Measurements from ENCODE around the gene KIF21B.
"Not testable (repeated sequence)": the region's sequence is repeated elsewhere in the genome, so short reads cannot be mapped to it uniquely, and the experiment has no call there.

The KIF21B gene

DNA sequence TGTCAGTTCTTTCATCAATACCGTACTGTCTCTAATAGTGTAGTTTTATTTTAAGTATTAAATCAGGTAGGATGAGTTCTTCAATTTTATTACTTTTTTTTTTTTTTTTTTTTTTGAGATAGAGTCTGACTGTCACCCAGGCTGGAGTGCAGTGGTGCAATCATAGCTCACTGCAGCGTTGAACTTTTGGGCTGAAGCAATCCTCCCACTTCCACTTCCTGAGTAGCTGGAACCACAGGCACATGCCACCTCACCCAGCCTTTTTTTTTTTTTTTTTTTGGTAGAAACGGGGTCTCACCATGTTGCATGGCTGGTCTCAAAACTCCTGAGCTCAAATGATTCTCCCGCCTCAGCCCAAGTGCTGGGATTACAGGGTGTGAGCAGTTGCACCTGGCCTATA is 84.6 kb downstream of the KIF21B start:
- DNase-seq (ENCODE audit: low spot score): no peak

DNA sequence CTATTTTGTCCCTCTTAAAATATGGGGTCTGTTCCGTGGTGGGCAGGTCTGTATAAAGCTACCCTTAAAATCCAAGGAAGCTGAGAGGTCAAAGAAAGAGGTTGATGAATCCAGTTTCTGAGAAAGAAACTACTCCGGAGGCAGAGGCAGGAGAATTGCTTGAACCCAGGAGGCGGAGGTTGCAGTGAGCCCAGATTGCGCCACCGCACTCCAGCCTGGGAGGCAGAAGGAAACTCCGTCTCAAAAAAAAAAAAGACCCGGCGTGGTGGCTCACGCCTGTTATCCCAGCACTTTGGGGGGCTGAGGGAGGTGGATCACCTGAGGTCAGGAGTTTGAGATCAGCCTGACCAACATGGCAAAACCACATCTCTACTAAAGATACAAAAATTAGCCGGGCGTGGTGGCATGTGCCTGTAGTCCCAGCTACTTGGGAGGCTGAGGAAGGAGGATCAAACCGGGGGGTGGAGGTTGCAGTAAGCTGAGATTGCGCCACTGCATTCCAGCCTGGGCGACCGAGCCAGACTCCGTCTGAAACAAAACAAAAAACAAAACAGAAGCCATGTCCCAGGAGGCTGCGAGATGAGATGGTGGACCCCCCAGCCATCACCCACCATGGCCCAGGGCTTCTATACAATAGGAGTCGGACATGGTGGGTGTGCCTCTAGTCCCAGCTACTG is 88.1 kb downstream of the KIF21B start:
- DNase-seq (ENCODE audit: low spot score): not testable (repeated sequence)

DNA sequence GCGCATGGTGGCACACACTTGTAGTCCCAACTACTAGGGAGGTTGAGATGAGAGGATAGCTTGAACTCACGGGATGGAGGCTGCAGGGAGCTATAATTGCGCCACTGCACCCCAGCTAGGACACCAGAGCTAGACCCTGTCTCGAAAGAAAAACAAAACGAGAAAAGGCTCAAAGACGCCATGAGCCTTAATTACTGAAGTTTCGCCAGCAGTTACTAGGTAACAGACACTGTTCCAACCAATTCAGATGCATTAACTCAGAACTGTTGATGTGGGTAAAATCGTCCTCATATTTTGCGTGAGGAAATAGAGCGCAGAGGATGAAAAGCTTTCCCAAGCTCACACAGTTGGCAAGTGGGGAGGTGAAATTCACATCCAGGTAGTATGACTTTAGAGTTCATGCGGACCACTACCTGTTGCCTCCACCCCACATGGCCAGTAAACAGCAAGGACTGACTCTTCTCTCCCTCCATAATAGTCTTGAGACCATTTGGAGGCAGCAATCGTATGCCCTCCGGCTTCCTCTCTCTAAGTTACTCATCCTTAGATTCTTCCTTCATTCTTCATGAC is 88.8 kb downstream of the KIF21B start:
- no peak for DNase-seq (ENCODE audit: low spot score)

DNA sequence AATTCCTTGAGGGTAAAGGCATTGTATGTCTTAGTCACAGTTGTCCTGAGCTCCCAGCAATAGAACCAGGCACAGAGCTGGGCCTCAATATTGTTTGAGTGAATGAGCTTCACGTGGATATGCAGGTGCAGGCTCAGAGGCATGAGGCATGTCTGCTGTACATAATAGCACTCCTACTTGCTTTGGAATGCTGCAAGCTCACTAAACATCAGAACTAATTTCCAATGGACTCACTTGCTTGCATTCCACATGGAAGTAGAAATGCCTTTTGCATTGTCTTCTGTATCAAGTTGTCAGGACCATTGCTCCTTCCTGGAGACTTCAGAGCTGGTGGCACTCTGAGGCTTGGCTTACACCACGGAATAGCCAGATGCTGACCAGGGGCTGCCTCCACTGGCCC is 91.7 kb downstream of the KIF21B start:
- DNase-seq (ENCODE audit: low spot score): no peak

DNA sequence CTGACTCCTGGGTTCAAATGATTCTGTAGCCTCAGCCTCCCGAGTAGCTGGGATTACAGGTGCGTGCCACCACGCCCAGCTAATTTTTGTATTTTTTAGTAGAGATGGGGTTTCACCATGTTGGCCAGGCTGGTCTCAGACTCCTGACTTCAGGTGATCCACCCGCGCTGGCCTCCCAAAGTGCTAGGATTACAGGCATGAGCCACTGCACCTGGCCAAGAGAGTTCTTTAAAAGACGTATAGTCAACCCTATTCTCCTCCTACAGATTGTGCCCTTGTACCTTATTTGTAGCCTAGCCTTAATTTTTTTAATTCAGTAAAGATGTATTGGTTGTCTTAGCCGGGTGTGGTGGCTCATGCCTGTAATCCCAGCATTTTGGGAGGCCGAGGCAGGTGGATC is 93.2 kb downstream of the KIF21B start:
- DNase-seq (ENCODE audit: low spot score): not testable (repeated sequence)

DNA sequence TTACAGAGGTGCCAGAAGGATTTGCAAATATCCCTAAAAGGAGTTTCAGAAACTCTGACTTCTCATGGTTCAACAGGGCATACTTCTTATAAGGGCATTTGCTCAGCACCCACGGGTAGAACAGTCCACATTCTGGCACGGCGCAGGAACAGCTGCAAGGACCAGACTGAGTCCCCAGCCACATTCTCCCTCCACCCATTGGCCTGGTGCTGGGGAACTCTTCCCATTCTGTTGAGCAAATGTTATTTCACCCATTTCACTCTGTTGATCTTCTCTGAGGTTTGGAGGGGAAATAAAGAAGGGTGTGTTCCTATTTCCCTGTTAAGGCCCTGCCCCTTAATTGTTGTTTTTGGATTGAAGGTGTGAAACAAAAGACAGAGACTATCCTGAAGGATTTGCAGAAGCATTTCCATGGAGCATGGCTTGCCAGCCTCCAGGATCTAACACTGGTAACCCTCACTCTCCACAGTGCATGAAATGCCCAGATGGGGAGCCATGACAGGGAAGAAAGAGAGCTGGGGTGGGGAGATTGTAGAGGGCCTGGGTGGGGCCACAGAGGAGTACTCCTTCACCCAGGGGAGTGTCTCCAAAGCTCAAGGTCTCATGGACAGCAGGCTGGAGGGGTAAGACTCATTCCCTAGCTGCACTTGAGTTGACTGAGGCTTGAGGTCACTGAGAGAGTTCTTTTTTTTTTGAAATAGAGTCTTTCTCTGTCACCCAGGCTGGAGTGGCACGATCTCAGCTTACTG is 93.8 kb downstream of the KIF21B start:
- DNase-seq (ENCODE audit: low spot score): no peak

DNA sequence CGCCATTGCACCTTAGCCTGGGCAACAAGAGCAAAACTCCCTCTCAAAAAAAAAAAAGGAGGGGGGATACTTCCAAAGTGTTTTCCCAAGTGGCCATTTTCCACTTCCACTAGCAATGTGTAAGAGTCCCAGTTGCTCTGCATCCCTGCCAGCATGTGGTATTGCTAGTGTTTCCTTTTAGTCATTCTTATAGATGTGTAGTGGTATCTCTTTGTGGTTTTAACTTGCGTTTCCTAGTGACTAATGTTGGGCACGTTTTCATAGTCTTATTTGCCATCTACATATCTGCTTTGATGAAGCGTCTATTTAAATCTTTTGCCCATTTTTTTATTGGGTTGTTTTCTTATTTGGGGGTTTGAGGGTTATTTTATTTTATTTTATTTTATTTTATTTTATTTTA is 97.7 kb downstream of the KIF21B start:
- no peak for DNase-seq (ENCODE audit: low spot score)

DNA sequence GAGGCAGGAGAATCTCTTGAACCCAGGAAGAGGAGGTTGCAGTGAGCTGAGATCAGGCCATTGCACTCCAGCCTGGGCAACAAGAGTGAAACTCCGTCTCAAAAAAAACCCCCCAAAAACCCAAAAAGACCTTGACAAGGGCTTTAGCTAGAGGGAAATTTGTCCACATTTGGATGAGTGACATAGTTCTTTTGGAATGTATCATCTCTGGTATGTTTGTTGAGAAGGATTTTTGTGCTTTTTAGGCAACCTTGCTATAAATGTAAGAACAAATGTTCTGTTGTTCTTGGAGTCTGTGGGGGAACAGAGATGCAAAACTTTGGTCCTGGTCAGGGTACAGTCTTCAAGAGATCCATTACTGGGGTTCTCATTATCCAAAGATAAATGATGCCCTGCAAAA is 99.9 kb downstream of the KIF21B start:
- no peak for DNase-seq (ENCODE audit: low spot score)

DNA sequence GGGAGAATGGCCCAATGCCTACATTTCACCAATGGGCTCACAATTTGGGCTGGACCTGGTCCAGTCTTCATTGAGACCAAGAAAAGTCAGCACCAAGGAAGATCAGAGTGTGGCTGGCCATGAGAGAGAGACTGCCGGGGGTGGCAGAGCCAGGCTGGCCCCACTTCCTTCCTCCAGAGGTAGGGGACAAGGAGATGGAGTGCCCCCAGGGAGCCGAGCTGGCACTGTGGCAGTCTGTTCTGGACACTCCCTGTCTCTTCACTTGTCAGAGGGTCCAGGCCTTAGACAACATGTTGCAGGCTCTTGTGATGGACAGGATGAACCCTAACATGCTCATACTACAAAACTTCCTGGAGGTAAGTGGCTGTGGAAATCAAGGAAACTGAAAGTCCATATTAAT is 101.1 kb downstream of the KIF21B start:
- no peak for DNase-seq (ENCODE audit: low spot score)

DNA sequence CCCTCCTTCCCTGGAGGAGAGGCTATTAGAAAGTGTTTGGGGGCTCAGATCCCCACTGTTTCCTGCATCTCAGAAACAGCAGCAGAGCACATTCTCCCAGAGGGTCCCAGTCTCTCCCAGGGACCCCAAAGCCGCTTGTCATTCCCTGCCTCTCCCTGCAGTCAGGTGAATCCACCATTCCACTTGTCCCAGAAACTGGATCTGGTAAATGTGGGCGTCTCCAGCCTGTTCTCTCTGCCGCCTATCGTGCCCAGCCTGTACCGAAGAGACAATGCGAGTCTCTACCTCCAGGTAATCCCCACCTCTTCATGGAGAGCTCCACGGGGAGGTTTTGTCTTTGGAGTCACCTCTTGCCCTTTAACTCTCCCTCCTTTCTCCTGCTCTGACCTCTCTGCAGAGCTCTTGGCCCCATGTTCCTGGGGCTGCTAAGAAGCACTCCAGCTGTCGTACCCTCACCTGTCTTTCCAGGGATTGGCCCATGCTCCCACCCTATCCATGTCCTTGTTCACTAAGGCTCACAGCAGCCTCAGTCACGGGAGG is 101.9 kb downstream of the KIF21B start:
- DNase-seq (ENCODE audit: low spot score): no peak
